ENCODE results near the gene AMDHD1.

DNA sequence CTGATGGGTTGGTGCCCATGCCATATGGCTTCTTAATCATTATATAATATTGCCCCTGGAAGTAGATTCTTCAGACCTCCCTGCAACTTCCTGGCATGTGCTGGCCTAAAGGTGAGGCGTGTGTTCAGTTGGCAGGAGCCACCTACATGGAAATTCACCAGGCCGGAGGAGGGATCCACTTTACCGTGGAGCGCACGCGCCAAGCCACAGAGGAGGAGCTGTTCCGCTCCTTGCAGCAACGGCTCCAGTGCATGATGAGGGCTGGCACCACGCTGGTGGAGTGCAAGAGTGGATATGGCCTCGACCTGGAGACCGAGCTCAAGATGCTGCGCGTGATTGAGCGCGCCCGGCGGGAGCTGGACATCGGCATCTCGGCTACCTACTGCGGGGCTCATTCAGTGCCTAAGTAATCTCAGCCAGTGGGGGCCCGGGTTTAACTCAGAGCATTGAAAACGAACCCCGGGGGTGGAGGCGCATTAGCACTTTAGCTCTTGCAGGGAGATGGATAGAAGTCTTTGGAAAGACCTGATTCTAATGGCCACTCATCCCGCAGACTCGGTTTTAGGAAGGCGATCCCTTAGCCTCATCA lies 13.5 kb downstream of the AMDHD1 start:
- no peak for TF ChIP-seq EZH2 (IDR thresholded peaks at IDR 0.05)
- TF ChIP-seq POLR2AphosphoS5 (IDR thresholded peaks at IDR 0.05; ENCODE audit: borderline replicate concordance, low read depth, low read length), result no peak
